ENCODE results near the gene HNRNPL.
A peak's percentile ranks its signal among the peaks of the same experiment; 100 is the strongest.
"Not testable (repeated sequence)": the region's sequence is repeated elsewhere in the genome, so short reads cannot be mapped to it uniquely, and the experiment has no call there.

HNRNPL gene

GRCh38 chr19:38849860-38850435 lies at the start of gene HNRNPL:
Gene HNRNPL, minus strand, starts transcription at chr19:38849986. Its CDS starts 20 bp downstream, at chr19:38849966.
- DNase-seq = peak; percentile 99

- no peak for DNase-seq
Measured at GRCh38 chr19:38898788-38899446, 49.1 kb upstream of the HNRNPL start.

DNA sequence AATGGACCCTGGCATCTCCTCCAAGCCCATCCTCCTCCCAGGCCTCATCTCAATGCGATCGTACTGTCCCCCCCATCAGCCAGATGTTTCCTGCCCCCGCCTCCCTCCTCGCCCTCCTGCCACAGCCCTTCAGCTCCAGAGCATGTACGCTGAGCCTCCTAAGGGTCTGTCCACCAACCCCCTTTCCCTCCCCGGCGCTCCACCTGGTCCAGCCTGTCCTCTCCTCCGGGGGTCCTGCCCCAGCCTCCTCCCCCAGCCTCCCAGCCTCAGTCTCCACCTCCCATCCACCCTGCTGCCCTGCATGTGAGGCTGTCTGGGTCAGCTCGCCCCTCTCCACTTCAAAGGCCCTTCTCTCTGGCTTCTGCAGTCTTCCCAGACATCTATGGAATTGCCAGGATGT lies 45.2 kb upstream of the HNRNPL start:
- DNase-seq = no peak

- no peak for DNase-seq
Measured at GRCh38 chr19:38893341-38893771, 43.6 kb upstream of the HNRNPL start.

- DNase-seq = no peak
Measured at GRCh38 chr19:38892841-38893240, 43.1 kb upstream of the HNRNPL start.

GRCh38 chr19:38891771-38892170 lies 42.0 kb upstream of the HNRNPL start:
- DNase-seq = no peak

DNA sequence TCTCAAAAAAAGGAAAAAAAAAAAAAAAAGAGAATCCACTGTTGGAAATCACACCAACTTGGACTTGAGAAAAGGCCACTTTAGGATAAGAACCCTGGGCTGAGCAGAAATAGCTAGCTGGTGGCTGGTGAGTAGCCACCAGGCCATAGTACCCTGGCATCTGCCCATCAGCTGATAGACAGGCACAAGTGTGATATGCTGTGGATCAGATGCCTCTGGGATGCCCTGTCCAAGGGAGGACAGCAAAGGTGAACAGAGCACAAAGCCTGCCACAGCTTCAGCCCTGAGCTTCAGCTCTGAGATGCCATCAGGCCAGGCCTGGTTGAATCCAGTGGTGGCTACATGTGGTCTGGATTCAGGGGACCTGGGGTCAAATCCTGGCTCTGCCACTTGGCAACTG lies 40.9 kb upstream of the HNRNPL start:
- DNase-seq = no peak

GRCh38 chr19:38889803-38890202 lies 40.0 kb upstream of the HNRNPL start:
- no peak for DNase-seq

GRCh38 chr19:38888876-38889275 lies 39.1 kb upstream of the HNRNPL start:
- no peak for DNase-seq

DNA sequence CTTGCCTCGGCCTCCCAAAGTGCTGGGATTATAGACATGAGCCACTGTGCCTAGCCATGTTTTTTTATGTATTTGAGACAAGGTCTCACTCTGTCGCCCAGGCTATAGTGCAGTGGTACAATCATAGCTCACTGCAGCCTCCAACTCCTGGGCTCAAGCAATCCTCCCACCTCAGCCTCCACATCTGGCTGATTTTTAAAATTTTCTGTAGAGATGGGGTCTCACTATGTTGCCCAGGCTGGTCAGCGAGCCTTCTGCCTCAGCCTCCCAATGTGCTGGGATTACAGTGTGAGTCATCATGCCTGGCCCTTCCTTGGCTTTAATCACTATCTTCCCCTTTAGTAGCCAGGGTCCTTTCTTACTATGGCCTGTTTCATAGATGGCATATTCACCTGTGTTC lies 34.9 kb upstream of the HNRNPL start:
- not testable (repeated sequence) for DNase-seq

GRCh38 chr19:38883286-38883685 lies 33.5 kb upstream of the HNRNPL start:
- DNase-seq = no peak

DNA sequence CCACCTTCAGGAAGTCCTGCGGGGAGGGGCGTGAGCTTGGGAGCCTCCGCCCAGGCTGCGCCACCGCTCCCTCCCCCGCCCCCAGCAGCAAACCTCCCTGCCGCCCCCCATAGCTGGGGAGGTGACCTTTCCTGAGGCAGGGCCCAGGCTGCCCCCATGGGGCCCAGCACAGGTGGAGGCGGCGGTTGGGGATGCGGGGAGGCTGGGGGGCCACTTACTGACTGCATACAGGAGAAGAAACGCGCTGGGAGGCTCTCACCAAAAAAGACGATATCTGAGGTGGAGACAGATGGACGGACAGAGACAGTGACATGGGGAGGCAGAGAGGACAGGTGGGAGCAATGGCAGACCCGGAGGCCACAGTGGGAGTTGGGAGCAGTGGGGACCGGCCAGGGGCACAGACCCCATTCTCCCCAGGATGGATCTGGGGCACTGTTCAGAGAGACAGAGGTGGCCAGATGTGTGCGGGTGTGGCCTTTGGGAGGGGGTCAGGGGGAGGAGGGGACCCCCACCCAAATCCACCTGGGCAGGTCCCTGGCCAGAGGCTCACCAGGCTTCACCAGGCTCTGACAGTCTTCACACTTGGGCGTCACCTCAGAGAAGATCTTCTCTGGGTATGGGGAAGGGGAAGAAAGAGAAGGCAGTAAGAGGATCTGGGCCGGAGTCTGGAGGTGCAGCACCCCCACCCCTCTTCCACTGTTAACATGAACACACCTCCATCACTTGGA lies 31.3 kb upstream of the HNRNPL start:
- DNase-seq = no peak

- no peak for DNase-seq
Measured at GRCh38 chr19:38880076-38880881, 30.5 kb upstream of the HNRNPL start.

DNA sequence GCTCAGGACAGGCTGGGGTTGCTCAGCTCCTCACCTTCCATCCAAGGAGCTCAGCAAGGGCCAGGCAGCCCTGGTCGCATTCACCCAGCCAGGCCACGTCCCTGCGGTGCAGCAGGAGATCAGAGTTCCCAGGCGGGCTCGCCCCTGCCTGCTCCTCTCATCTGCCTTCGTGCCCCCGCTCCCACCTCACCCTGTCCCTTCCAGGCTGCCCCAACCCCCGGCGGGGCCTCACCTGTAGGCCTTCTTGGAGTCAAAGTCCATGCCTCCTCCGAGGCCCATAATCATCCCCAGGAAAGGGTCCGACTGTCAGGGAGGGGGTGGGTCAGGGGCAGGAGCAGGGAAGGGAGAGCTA lies 29.6 kb upstream of the HNRNPL start:
- no peak for DNase-seq

- no peak for DNase-seq
Measured at GRCh38 chr19:38878575-38879399, 29.0 kb upstream of the HNRNPL start.

- peak; percentile 52 for DNase-seq
Measured at GRCh38 chr19:38877781-38878574, 28.2 kb upstream of the HNRNPL start, which contains the start of gene RINL. Gene RINL, minus strand, starts transcription at chr19:38878275. Its CDS starts 1,533 bp downstream, at chr19:38876742.

DNA sequence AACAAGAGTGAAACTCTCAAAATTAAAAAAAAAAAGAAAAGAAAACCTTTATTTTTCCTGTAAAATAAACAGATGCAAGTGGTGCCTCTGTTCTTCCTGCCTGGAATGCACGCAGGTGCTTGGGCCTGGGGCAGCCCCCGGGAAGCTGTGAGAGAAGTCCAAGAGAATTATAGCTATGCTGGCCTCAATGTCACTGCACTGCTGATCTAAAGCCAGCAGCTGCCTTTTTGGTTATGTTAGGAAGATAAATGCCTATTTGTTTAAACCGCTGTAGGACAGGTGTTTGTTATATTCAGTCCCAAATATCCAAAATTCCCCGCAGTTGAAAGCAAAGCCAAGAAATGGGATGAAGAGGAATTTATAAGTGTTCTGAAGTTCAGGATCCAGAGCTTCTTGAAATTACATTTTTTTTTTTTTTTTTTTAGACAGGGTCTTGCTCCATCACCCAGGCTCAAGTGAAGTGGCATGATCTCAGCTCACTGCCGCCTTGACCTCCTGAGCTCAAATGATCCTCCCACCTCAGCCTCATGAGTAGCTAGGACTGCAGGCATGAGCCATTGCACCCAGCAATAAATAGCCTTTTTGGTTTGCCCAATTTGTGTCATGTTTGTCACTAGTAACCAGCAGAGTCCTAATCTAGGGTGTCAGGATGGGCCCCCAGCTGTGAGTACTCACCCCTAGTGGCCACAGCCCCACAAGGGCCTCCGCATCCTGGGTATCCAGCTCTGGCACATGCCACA lies 26.0 kb upstream of the HNRNPL start:
- no peak for DNase-seq

DNA sequence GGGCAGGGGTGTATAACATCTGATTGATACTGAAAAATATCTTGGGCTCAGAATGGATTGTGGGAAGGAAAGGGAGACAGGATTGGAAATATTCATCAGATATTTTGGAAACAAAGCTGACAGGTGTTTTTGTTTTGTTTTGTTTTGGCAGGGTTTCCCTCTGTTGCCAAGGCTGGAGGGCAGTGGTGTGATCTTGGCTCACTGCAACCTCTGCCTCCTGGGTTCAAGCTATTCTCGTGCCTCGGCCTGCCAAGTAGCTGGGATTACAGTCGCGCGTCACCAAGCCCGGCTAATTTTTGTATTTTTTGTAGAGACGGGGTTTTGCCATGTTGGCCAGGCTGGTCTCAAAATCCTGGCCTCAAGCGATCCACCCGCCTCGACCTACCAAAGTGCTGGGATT lies 23.6 kb upstream of the HNRNPL start:
- not testable (repeated sequence) for DNase-seq

GRCh38 chr19:38870612-38871011 lies 20.8 kb upstream of the HNRNPL start:
- no peak for DNase-seq

DNA sequence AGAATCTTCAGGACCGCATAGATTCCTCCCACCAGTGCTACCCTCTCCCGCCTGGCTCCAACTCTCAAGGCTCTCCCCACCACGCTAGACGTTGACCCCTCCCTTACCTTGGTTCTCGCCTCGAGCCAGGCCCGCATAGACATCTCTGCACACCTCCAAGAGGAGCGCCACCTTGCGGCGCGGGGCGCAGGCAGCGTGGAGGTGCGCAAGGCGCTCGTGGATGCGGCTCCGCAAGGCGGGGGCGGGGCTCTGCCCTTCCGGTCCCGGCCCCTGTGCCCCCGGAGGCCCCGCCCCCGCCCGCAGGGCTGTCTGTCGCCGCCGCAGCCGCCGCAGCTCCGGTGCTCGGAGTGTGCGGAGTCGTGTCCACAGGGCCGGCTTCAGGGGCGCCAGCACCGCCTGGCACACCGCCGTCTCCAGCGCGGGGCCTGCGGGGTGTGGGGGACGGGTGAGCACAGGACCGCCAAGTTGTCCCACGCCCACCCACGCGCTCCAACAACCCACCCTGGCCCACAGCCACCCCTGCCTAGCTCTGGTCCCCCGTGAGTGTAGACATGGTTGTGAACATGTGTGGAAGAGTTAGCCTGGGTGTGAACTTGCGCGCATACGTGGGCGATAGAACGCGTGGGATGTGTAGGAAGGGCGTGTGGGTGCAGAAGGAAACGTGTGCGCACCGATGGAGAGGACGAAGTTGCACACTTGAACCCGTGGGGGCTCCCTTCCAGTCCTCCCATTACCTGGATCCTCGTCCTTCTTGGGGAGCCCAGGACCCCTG lies 20.2 kb upstream of the HNRNPL start:
- peak; percentile 92 for DNase-seq
